ENCODE data around the gene MTHFS. TPM values are rescaled to one million over a fixed set of nuclear protein-coding genes. Genes with fewer than 3 reads are reported as not detected.

The MTHFS gene
- total RNA-seq, 1 donor from 2014 or later: 11.9 TPM

DNA sequence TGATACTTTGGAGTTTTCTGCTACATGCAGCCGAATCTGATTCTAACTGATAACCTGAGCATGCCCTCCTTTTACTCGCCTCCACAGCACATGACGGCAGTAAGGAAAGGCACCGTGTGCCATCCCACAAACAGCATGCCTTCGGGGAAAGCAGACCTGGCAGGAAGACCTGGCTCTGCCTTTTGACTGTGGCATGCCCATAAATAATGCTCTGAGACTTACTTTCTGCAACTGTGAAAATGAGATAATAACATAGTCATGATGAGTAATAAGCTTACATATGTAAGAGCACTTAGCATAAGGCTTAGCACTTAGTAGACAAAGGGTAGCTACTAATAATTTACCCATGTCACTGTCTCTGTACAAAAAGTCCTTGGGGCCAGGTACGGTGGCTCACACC lies 32.9 kb downstream of the MTHFS start:
- Mint-ChIP-seq H3K27ac (ENCODE audit: unreplicated experiment) (no peak overlapping the region), H3K36me3 (ENCODE audit: low read depth) (peaks cover 15% of the 10 kb centered on the region), H3K4me1 (no peaks in the 10 kb centered on the region), H3K4me3 (no peak overlapping the region), H3K27me3 (ENCODE audit: low read depth) (no peaks in the 10 kb centered on the region), H3K9me3 (no peaks in the 10 kb centered on the region)
- TF ChIP-seq, protein P1, sequence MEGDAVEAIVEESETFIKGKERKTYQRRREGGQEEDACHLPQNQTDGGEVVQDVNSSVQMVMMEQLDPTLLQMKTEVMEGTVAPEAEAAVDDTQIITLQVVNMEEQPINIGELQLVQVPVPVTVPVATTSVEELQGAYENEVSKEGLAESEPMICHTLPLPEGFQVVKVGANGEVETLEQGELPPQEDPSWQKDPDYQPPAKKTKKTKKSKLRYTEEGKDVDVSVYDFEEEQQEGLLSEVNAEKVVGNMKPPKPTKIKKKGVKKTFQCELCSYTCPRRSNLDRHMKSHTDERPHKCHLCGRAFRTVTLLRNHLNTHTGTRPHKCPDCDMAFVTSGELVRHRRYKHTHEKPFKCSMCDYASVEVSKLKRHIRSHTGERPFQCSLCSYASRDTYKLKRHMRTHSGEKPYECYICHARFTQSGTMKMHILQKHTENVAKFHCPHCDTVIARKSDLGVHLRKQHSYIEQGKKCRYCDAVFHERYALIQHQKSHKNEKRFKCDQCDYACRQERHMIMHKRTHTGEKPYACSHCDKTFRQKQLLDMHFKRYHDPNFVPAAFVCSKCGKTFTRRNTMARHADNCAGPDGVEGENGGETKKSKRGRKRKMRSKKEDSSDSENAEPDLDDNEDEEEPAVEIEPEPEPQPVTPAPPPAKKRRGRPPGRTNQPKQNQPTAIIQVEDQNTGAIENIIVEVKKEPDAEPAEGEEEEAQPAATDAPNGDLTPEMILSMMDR (conservative IDR thresholded peaks at IDR 0.05): no peak
- no peak for DNase-seq (ENCODE audit: low read depth, low spot score)

DNA sequence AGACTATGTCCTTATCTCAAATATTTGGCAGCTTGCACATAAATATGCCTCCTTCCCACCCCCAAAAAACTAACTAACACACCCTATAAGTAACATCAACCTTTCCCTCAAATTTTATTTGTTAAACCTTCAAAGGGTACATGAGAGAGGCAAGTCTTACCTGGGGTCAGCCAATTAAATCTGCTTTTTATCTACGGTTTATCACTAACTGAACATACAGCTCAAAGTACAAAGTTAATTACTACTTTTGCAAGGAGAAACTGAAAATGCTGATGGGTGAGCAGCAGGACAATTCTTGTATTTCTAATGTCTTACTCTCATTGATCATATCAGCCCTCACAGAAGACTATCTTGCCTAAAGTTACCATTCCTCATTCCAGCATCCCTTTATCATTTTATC lies 34.6 kb downstream of the MTHFS start:
- Mint-ChIP-seq H3K27me3 (ENCODE audit: low read depth) (no peaks in the 10 kb centered on the region), H3K4me1 (no peaks in the 10 kb centered on the region), H3K9me3 (no peaks in the 10 kb centered on the region), H3K4me3 (no peak overlapping the region), H3K27ac (ENCODE audit: unreplicated experiment) (no peak overlapping the region), H3K36me3 (ENCODE audit: low read depth) (peaks cover 12% of the 10 kb centered on the region)
- TF ChIP-seq, protein P1 (conservative IDR thresholded peaks at IDR 0.05): no peak
- no peak for DNase-seq (ENCODE audit: low read depth, low spot score)

DNA sequence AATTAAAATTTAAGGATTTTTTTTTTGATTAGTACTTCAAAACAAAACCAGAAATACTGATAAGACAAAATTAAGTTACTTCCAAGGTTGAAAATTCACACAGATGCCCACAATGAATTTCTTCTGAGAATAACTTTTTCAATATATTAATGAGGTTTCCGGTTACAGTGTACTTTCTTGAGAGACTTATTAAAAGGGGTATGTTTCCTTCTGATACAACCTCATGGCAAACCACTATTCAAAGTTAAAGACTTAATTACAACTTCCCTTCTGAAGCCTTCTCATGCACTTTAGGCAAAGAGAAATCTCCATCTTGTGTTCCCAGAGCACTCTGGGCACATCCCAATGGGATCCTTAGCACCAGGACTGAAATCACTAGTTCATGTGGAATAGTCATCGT lies 36.2 kb downstream of the MTHFS start:
- H3K9me3 Mint-ChIP-seq: no peaks in the 10 kb centered on the region
- no peak overlapping the region for H3K4me3 Mint-ChIP-seq
- DNase-seq (ENCODE audit: low read depth, low spot score): no peak
- TF ChIP-seq, protein P1 (conservative IDR thresholded peaks at IDR 0.05): no peak
- peaks cover 12% of the 10 kb centered on the region for H3K36me3 Mint-ChIP-seq (ENCODE audit: low read depth)
- no peaks in the 10 kb centered on the region for H3K27me3 Mint-ChIP-seq (ENCODE audit: low read depth)
- H3K27ac Mint-ChIP-seq (ENCODE audit: unreplicated experiment): no peak overlapping the region
- H3K4me1 Mint-ChIP-seq: no peaks in the 10 kb centered on the region

DNA sequence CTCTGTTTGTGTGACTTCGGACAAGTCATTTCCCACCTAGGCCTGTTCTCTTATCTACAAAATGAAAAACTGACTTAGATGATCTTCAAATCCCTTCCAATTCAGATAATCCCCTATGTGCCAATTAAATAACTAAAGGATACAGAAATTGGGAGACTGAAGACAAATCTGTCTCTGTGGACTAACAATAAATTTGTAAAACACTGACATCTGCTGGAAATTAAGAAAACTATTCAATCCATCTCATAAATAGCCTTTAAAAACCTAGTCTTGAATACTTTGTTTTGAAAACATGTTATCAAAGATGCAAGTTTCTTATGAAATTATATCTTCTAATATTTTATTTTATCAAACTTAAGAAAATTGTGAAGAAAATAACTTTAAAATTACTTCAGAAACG lies 38.3 kb downstream of the MTHFS start:
- TF ChIP-seq, protein P1 (conservative IDR thresholded peaks at IDR 0.05): peak; percentile 55
- no peaks in the 10 kb centered on the region for H3K4me1 Mint-ChIP-seq
- H3K4me3 Mint-ChIP-seq: no peak overlapping the region
- no peaks in the 10 kb centered on the region for H3K27me3 Mint-ChIP-seq (ENCODE audit: low read depth)
- peaks cover 8% of the 10 kb centered on the region for H3K36me3 Mint-ChIP-seq (ENCODE audit: low read depth)
- DNase-seq (ENCODE audit: low read depth, low spot score): no peak
- no peak overlapping the region for H3K27ac Mint-ChIP-seq (ENCODE audit: unreplicated experiment)
- no peaks in the 10 kb centered on the region for H3K9me3 Mint-ChIP-seq

DNA sequence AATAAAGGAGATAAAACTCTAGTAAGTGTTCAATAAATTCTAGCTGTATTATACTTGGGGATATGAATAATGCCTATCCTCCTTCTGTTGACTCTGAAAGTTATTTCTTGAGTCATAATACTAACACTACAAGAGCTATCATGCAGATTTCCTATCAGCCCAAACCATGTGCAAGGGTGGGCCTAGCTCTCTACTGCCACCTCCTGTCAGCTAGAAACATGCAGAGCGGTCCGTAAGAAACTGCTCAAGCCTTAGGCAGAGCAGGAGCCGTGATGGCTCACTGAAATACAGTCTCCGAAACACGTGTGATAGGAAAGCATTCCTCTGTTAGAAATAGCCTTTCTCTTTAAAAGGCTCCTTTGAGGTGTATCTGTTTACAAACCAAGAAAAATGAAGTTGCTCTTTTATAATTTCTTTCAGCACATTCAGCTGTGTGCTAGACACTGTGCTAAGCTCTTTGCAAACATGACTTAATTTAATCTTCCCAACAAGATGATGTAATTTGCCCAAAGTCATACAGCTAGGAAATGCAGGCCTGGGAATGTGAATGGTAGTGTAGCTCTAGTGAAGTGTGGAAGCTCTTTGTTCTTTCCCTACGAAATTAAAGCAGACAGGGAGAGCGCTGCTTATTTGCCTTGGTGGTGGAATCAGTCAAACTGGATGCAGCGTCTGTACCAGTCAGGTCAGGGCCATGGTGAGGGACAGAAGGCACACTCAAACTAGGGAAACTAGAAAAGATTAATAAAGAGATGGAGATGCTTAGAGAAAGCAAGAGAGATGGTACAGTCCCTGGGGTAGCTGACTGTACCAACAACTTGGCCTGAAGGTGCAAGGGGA lies 43.1 kb downstream of the MTHFS start:
- H3K4me3 Mint-ChIP-seq: no peak overlapping the region
- no peaks in the 10 kb centered on the region for H3K27me3 Mint-ChIP-seq (ENCODE audit: low read depth)
- TF ChIP-seq, protein P1 (conservative IDR thresholded peaks at IDR 0.05): peak; percentile 95
- no peaks in the 10 kb centered on the region for H3K4me1 Mint-ChIP-seq
- DNase-seq (ENCODE audit: low read depth, low spot score): peak; percentile 65
- H3K9me3 Mint-ChIP-seq: no peaks in the 10 kb centered on the region
- no peak overlapping the region for H3K27ac Mint-ChIP-seq (ENCODE audit: unreplicated experiment)
- H3K36me3 Mint-ChIP-seq (ENCODE audit: low read depth): no peaks in the 10 kb centered on the region
